Femur (tissue), 1 donor: Measurements from ENCODE around the gene TMEM117.
A peak's percentile ranks its signal among the peaks of the same experiment; 100 is the strongest.

ENCODE experiments used
- DNase-seq: peaks from one replicate; pipeline ENCODE4 v3.0.0-alpha.2; 2017

Gene TMEM117

GRCh38 chr12:43887397-43887796 lies 51.5 kb downstream of the TMEM117 start:
- no peak for DNase-seq

- no peak for DNase-seq
Observed at GRCh38 chr12:43891856-43892574, 56.1 kb downstream of the TMEM117 start.

DNA sequence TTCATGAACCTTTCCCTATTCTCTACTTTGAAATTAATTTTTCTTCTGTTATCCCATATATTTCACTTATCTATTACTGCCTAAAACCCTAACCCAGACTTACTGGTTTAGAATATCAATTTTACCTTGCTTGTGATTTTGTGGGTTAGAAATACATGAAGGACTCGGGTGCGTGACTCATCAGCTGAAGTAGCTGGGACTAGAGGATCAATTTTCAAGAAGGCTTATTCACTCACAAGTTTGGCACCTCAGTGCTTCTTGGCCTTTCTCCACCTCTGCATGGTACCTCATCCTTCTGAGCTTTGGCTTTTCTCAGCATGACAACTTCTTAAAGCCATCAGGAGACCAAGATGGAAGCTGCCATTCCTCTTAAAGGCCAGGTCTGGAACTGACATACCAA lies 57.8 kb downstream of the TMEM117 start:
- no peak for DNase-seq

DNA sequence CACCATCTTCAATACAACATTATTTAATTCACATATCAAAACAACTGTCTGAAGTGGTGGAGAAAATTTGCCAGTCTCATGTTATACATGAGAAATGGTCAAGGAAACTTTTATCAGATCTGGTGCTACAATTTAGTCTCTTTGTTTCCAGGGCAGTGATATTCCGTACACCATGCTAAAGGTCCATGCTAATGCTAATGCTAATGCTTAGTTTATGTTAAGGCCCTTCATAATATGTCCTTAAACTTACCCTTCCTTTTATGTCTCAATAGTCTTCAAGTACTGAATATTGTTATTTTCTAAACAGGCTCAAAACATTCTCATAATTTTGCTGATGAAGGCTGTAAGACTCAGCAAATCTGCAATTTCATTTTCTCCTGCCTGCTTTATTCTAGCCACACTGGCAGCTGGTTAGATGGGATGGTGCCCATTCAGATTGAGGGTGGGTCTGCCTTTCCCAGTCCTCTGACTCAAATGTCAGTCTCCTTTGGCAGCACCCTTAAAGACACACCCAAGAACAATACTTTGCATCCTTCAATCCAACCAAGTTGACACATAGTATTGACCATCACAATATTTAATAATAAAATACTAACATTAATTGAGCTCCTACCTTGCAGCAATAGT lies 59.8 kb downstream of the TMEM117 start:
- no peak for DNase-seq

DNA sequence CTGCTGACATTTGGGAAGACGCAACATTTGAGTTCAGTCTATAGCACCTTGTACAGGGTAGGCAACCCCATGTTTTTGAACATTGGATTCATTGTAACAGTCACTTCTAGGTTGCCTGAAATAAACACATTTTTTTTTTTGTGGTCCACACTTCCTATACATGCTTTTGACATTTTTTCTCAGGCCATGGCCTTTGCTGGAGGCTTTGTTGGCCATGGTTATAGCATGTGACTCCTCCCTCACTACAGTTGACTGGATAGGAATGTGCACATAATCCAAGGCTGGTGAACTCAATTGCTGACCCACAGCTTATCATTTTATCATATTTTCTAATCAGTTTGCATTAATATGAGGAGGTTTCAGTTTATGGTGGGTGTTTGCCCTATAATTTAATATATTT lies 60.6 kb downstream of the TMEM117 start:
- no peak for DNase-seq

DNA sequence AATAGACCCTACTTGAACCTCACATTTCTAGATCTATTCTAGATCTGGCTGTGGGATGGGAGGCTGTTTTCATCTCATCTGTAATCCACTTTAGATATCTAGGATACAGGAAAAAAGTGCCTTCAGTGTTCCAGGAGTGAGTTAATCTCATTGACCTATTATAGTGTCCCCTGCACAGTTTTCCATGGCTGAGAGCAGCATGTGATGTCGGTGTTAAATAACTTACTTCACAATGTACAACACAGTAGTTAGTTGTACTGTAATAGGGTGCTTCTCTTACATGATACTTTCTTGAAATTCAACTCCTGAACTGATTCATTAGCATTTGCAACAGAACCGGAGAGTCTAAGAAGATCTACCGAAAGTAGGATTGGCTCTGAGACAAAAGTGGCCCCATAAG lies 62.6 kb downstream of the TMEM117 start:
- no peak for DNase-seq

DNA sequence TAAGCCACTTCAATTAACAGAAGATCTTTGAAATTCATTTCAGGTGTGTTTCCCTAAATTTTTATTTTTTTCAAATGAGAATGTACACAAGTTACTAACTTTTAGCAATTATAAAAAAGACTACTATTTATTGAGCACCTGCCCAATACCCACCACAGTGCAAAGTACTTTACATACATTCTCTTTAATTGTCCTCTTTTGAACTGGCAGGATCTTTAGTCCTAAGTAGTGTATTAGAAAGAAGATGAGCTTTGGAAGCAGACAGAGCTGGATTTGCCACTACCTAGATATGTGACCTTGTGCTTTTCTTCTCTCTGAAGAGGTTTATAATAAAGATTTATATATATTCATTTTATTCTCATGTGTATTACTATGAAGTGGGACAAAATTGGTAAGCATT lies 63.7 kb downstream of the TMEM117 start:
- no peak for DNase-seq

DNA sequence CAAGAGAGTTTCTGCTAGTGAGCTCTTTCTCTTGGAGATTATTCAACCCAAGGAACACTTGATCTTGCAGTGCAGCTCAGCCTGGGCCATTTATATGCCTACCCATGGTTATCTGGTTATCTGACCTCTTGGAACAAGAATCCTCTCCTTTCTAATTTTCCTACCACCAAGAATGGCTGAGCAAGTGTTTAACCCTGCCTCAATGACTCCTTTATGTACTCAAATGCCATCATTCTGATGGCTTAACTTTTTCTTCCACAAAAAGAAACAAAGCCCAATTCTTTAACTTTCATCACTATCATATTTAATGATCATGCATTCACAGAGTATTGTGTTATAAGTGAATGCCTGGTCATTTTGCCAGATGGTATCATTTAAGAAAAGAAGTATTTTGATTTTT lies 67.8 kb downstream of the TMEM117 start:
- no peak for DNase-seq

- no peak for DNase-seq
Observed at GRCh38 chr12:43912859-43913258, 77.0 kb downstream of the TMEM117 start.

DNA sequence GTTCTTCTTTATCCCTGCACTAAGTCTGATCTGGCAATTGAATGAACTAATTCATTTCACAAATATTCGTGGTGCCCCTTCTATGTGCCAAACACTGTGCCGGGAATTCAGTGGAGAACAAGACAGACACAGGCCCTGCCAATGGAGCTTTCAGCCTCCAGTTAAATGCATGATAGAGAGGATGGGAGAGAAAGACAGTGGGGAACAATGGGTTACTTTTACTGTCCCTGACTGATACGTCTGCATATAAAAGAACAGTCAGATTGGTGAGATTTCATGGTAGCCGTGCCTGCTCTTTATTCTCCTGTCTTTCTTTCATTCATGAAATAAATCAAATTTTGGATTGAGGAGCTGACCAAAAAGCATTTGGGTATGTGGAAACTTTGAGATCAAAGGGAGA lies 78.5 kb downstream of the TMEM117 start:
- no peak for DNase-seq

DNA sequence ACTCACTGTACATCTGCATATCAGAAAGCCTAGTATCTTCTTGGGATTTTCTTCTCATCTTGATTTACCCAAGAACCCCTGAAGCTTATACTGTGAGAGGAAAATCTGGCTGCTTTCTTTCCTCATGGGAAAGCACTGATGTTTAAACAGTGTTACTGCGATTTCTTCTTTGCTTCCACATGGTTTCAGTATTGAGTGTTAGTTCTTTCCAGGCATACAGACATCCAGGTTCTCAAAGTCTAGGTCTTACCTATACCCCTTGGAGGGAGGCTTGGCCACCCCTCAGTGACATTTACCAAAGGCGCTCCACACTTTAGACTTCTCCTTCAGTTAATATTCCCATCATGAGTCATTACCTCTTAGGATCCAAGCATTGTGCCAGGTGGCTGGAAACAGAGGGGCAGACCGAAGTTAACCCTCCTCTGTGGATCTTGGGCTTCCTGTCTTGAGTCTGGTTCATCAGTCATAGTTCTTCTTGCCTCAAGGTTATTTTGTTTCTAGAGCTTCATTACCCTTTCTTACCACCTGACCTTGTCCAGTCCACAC lies 79.1 kb downstream of the TMEM117 start:
- DNase-seq: no peak

- no peak for DNase-seq
Observed at GRCh38 chr12:43917896-43918295, 82.0 kb downstream of the TMEM117 start.

GRCh38 chr12:43921666-43922337 lies 85.9 kb downstream of the TMEM117 start:
- no peak for DNase-seq

DNA sequence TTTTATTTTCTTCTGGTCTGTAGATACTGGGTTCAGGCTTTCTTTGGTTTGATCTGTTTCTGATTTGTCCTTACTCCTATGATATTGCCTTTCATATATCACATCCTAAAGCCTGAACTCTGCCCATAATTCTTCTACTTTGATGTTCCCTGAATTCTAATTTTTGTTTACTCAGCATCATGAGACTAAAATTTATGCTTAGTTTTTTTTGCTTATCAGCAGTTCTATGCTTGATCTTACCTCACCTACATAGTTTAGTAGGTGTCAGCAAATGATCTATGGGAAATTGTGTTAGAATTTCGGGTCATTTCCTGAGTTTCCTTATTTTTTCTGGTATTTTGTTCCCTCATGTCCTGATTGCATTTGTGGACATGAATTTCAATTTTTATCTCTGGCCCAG lies 94.2 kb downstream of the TMEM117 start:
- no peak for DNase-seq

DNA sequence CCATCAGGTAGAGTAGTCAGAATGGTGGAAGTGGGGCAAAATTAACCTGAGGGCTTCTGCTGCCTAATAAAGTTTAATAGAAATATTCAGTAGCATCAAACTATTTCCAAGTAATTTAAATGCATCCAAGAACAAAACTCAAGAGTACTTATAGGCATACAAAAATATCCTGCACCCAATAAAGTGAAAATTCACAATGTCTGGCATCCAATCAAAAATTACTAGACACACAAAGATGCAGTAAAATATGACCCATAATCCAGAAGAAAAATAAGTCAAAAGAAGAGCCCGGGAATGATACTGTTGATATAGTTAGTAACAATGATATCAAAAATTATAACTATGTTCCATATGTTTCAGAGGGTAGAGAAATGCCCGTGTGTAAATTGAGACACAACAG lies 95.3 kb downstream of the TMEM117 start:
- DNase-seq: no peak

- DNase-seq: no peak
Observed at GRCh38 chr12:43935581-43935980, 99.7 kb downstream of the TMEM117 start.

GRCh38 chr12:43937947-43938346 lies 102.1 kb downstream of the TMEM117 start:
- no peak for DNase-seq

GRCh38 chr12:43942379-43942778 lies 106.5 kb downstream of the TMEM117 start:
- DNase-seq: no peak

GRCh38 chr12:43945983-43946382 lies 110.1 kb downstream of the TMEM117 start:
- DNase-seq: no peak

GRCh38 chr12:43951286-43951685 lies 115.4 kb downstream of the TMEM117 start:
- no peak for DNase-seq

DNA sequence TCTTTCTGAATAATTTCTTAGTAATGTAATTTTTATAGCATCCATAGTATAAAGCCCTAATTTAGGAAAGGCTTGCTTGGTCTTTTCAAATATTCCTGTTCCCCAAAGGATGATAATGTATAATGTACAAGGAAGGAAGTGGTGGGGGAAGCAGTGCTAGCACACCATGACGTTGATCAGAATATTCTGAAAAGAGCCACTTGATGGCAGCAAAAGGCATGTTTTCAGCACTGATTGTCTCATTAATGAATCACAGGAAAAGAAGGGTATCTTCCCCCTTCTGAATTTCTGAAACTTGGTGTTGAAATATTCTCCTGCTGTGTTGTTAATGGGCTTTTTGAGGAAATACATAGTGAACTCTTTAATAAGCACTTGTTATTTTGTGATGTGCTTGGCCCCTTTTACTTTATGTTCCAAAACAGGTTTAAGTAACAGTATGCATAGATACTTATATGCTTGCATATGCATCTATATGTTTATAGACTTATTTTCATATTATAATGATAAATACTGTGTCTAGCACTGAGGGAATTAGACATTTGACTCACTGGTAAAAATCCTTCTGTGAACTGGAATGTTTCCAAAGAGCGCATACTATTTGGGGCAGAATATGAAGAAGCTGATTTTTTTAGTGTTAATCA lies 122.0 kb downstream of the TMEM117 start:
- peak; percentile 38 for DNase-seq

- DNase-seq: no peak
Observed at GRCh38 chr12:43964033-43964432, 128.2 kb downstream of the TMEM117 start.

DNA sequence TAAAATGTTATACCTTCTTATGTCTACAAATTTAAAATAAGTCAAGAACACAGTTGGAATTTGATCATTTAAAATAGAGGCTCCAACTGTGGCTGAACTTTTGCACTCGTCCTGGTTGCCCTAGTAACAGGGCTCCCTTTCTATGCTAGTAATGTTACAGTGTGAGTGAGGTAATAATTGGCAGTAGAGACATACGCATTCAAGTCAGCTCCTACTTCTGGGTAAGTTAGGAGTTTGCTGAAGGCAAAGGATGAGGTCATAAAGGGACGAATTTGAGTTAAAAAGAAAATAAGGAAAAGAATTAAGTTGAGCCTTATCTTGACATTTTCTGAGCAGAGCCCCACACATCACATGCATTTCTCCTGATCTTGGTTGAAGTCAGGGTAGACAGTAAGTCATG lies 129.1 kb downstream of the TMEM117 start:
- DNase-seq: peak; percentile 43

DNA sequence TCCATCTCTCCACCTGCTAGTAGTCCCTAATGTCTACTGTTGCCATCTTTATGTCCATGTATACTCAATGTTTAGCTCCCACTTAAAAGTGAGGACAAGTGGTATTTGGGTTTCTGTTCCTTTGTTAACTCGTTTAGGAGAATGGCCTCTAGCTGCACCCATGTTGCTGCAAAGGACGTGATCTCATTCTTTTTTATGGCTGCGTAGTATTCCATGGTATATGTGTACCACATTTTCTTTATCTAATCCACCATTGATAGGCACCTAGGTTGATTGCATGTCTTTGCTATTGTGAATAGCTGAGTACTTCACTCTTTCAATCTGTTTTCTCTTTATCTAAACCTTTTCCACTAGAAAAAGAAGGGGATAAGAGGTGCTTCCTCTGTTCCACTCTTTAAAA lies 130.0 kb downstream of the TMEM117 start:
- DNase-seq: no peak
